GM19099 (cell line): ENCODE results near the gene RNPS1.

ENCODE experiments used
- POLR2A ChIP-seq: IDR thresholded peaks from 3 replicates; pipeline ENCODE4 v1.6.1; 2011; ENCODE audit warnings: low read depth; ENCODE audit not compliant: insufficient read length; ENCODE audit errors: extremely low read depth

Gene RNPS1

GRCh38 chr16:2206420-2206779, 61.5 kb downstream of the RNPS1 start:
- no peak for TF ChIP-seq POLR2A

- TF ChIP-seq POLR2A = no peak
Measured at GRCh38 chr16:2205967-2206313, 62.0 kb downstream of the RNPS1 start.

- TF ChIP-seq POLR2A = peak; percentile 97
Measured at GRCh38 chr16:2205104-2205966, 62.6 kb downstream of the RNPS1 start, which contains the start of gene MLST8. TSS of gene MLST8 (plus strand) at chr16:2205454. CDS start at chr16:2206086, 632 bp downstream.

GRCh38 chr16:2204416-2205103, 63.4 kb downstream of the RNPS1 start:
- no peak for TF ChIP-seq POLR2A
